Muscle layer of colon (tissue), 2 donors: ENCODE data around the gene CHMP6.
"Not testable (repeated sequence)": the region's sequence is repeated elsewhere in the genome, so short reads cannot be mapped to it uniquely, and the experiment has no call there.

Source experiments
- H3K27ac ChIP-seq: one replicate; pipeline ENCODE4 v1.7.0; 2013; ENCODE audit warnings: low read depth, mild to moderate bottlenecking, low read length, moderate library complexity
- H3K27me3 ChIP-seq, 2 donors: one replicate each; pipeline ENCODE4 v1.7.0; 2013; ENCODE audit warnings: low read length in 2 of 2, mild to moderate bottlenecking in 2 of 2; ENCODE audit not compliant: insufficient read depth in 2 of 2, control insufficient read depth in 1 of 2
- H3K36me3 ChIP-seq: one replicate; pipeline ENCODE4 v1.7.0; 2013; ENCODE audit warnings: mild to moderate bottlenecking, low read length; ENCODE audit not compliant: insufficient read depth
- H3K4me1 ChIP-seq: one replicate; pipeline ENCODE4 v1.7.0; 2013; ENCODE audit warnings: mild to moderate bottlenecking, low read length; ENCODE audit not compliant: insufficient read depth
- H3K4me3 ChIP-seq, 2 donors: one replicate each; pipeline ENCODE4 v1.7.0; 2013; ENCODE audit warnings: low read length in 2 of 2, low read depth in 1 of 2, mild to moderate bottlenecking in 1 of 2, moderate library complexity in 1 of 2
- H3K9ac ChIP-seq: one replicate; pipeline ENCODE4 v1.7.0; 2013; ENCODE audit warnings: low read length
- H3K9me3 ChIP-seq: one replicate; pipeline ENCODE4 v1.7.0; 2013; ENCODE audit warnings: mild to moderate bottlenecking, low read length
- donor health status: abdominal sarcoma.
- donor health status: Adenocarcinoma of cecum.

CHMP6 gene

GRCh38 chr17:81022344-81022676 lies 30.7 kb downstream of the CHMP6 start:
- Histone ChIP-seq H3K4me1 (peaks cover 49% of the 10 kb centered on the region), H3K27ac (no peak overlapping the region)

GRCh38 chr17:81025065-81025740 lies 33.6 kb downstream of the CHMP6 start:
- H3K27me3 ChIP-seq = peaks cover 0 to 22% of the 10 kb centered on the region in 2 donors
- no peak overlapping the region for H3K4me3 ChIP-seq
- H3K27ac ChIP-seq = no peak overlapping the region
- H3K9ac ChIP-seq = no peak overlapping the region
- no peaks in the 10 kb centered on the region for H3K36me3 ChIP-seq
- peaks cover 44% of the 10 kb centered on the region for H3K4me1 ChIP-seq
- H3K9me3 ChIP-seq = no peaks in the 10 kb centered on the region

More at GRCh38 chr17:81022344-81022676, 30.7 kb downstream of the CHMP6 start:
- Histone ChIP-seq H3K27me3 (peaks cover 0 to 6% of the 10 kb centered on the region in 2 donors), H3K9ac (no peak overlapping the region), H3K4me3 (no peak overlapping the region), H3K9me3 (no peaks in the 10 kb centered on the region), H3K36me3 (no peaks in the 10 kb centered on the region)

- no peak overlapping the region for H3K27ac ChIP-seq
- H3K4me1 ChIP-seq = peaks cover 39% of the 10 kb centered on the region
- H3K9ac ChIP-seq = no peak overlapping the region
Measured at GRCh38 chr17:81025741-81026129, 34.1 kb downstream of the CHMP6 start.

GRCh38 chr17:81026266-81027036 lies 34.8 kb downstream of the CHMP6 start:
- H3K4me1 ChIP-seq = peaks cover 32% of the 10 kb centered on the region
- H3K27ac ChIP-seq = no peak overlapping the region
- no peak overlapping the region for H3K9ac ChIP-seq
- no peak overlapping the region for H3K4me3 ChIP-seq
- no peaks in the 10 kb centered on the region for H3K9me3 ChIP-seq
- no peaks in the 10 kb centered on the region for H3K36me3 ChIP-seq
- H3K27me3 ChIP-seq = peaks cover 0 to 22% of the 10 kb centered on the region in 2 donors

More at GRCh38 chr17:81025741-81026129, 34.1 kb downstream of the CHMP6 start:
- no peaks in the 10 kb centered on the region for H3K9me3 ChIP-seq
- H3K4me3 ChIP-seq = no peak overlapping the region
- H3K27me3 ChIP-seq = peaks cover 0 to 22% of the 10 kb centered on the region in 2 donors
- H3K36me3 ChIP-seq = no peaks in the 10 kb centered on the region

GRCh38 chr17:81027038-81027437 lies 35.4 kb downstream of the CHMP6 start:
- peaks cover 26% of the 10 kb centered on the region for H3K4me1 ChIP-seq
- H3K9me3 ChIP-seq = no peaks in the 10 kb centered on the region
- H3K9ac ChIP-seq = no peak overlapping the region
- H3K36me3 ChIP-seq = no peaks in the 10 kb centered on the region
- H3K27ac ChIP-seq = no peak overlapping the region
- H3K4me3 ChIP-seq = peak overlapping the region in 1 of 2 donors; percentile 54
- peaks cover 0 to 22% of the 10 kb centered on the region in 2 donors for H3K27me3 ChIP-seq

GRCh38 chr17:81027591-81028505 lies 36.2 kb downstream of the CHMP6 start:
- Histone ChIP-seq H3K36me3 (no peaks in the 10 kb centered on the region), H3K4me3 (peak overlapping the region in 1 of 2 donors; percentile 54), H3K27me3 (peaks cover 0 to 22% of the 10 kb centered on the region in 2 donors), H3K9me3 (no peaks in the 10 kb centered on the region), H3K9ac (no peak overlapping the region), H3K27ac (no peak overlapping the region), H3K4me1 (peaks cover 26% of the 10 kb centered on the region)

GRCh38 chr17:81028506-81028858 lies 36.8 kb downstream of the CHMP6 start:
- Histone ChIP-seq H3K4me3 (no peak overlapping the region), H3K4me1 (peaks cover 27% of the 10 kb centered on the region), H3K9me3 (no peaks in the 10 kb centered on the region), H3K36me3 (no peaks in the 10 kb centered on the region), H3K27ac (no peak overlapping the region), H3K9ac (no peak overlapping the region), H3K27me3 (peaks cover 0 to 22% of the 10 kb centered on the region in 2 donors)

- no peak overlapping the region for H3K4me3 ChIP-seq
- no peak overlapping the region for H3K9ac ChIP-seq
- no peak overlapping the region for H3K27ac ChIP-seq
- H3K9me3 ChIP-seq = no peaks in the 10 kb centered on the region
- H3K36me3 ChIP-seq = no peaks in the 10 kb centered on the region
- peaks cover 33% of the 10 kb centered on the region for H3K4me1 ChIP-seq
- peaks cover 0 to 22% of the 10 kb centered on the region in 2 donors for H3K27me3 ChIP-seq
Measured at GRCh38 chr17:81029859-81030258, 38.2 kb downstream of the CHMP6 start.

GRCh38 chr17:81030312-81030711 lies 38.7 kb downstream of the CHMP6 start:
- H3K36me3 ChIP-seq, H3K4me3 ChIP-seq, H3K9ac ChIP-seq, H3K27ac ChIP-seq, H3K9me3 ChIP-seq: not testable (repeated sequence)
- Histone ChIP-seq H3K27me3 (peaks cover 0 to 22% of the 10 kb centered on the region in 2 donors), H3K4me1 (peaks cover 33% of the 10 kb centered on the region)

GRCh38 chr17:81030741-81031565 lies 39.3 kb downstream of the CHMP6 start:
- Histone ChIP-seq H3K9me3 (no peaks in the 10 kb centered on the region), H3K36me3 (no peaks in the 10 kb centered on the region), H3K9ac (no peak overlapping the region), H3K27me3 (peaks cover 0 to 20% of the 10 kb centered on the region in 2 donors), H3K4me3 (no peak overlapping the region), H3K27ac (no peak overlapping the region), H3K4me1 (peaks cover 33% of the 10 kb centered on the region)
